Mesothelial cell of epicardium (in vitro differentiated cells): Measurements from ENCODE around the gene GSTCD. TPM values are rescaled to one million over a fixed set of nuclear protein-coding genes. Genes with fewer than 3 reads are reported as not detected.
A peak's percentile ranks its signal among the peaks of the same experiment; 100 is the strongest.

ENCODE experiments used
- DNase-seq, 2 experiments: peaks; one replicate each; pipeline ENCODE4 v3.0.0; 2021; ENCODE audit warnings: low spot score in 2 of 2; ENCODE audit not compliant: unreplicated experiment in 2 of 2
- H3K27ac Mint-ChIP-seq: 2 replicates; pipeline ENCODE4 v1.8.0; 2021; ENCODE audit warnings: mixed read lengths
- H3K27me3 Mint-ChIP-seq: 2 replicates; pipeline ENCODE4 v1.8.0; 2021; ENCODE audit warnings: low read depth, mixed read lengths
- H3K36me3 Mint-ChIP-seq: 2 replicates; pipeline ENCODE4 v1.8.0; 2021; ENCODE audit warnings: mixed read lengths
- H3K4me1 Mint-ChIP-seq: 2 replicates; pipeline ENCODE4 v1.8.0; 2021; ENCODE audit warnings: mixed read lengths
- H3K4me3 Mint-ChIP-seq: 2 replicates; pipeline ENCODE4 v1.8.0; 2021; ENCODE audit warnings: mild to moderate bottlenecking, moderate library complexity, mixed read lengths
- H3K9me3 Mint-ChIP-seq: 2 replicates; pipeline ENCODE4 v1.8.0; 2021; ENCODE audit warnings: mixed read lengths
- total RNA-seq: library from RNA; stranded (reverse); gene quantifications from 3 replicates; pipeline ENCODE4 v1.2.1, GENCODE V29; 2021
- TF ChIP-seq, protein P1 (sequence below): fragments of 200-600 bp; sonication (generic); IDR thresholded peaks from one replicate; pipeline ENCODE4 v1.5.0; 2021; ENCODE audit warnings: antibody characterized with exemption; ENCODE audit not compliant: unreplicated experiment

The GSTCD gene, protein sequence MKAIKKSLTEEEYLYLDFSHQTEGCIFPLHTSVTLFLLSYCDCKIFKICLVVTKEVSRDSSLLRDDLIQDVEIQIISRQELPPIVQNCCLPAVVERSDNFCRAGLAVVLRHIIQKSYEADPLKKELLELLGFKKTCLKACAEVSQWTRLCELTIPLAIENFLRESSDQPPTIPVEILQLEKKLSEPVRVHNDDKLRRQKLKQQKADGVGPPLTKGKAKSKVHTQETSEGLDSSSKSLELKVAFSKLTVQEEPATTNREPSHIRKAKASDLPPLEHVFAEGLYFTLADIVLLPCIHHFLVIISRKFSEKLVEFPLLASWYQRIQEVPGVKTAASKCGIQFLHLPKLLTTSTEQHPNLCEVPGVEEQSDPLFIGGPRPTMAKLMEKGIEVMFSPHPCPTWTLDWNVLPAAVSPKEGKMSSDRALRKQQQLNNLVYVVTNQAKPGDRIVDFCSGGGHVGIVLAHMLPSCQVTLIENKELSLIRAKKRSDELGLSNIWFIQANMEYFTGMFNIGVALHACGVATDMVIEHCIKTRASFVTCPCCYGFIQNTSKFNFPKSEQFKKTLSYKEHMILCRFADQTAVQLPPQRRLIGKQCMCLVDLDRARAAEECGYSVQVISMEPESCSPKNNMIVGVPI
- 20.1 to 20.5 TPM (median 20.3 TPM) in 3 replicates for total RNA-seq

DNA sequence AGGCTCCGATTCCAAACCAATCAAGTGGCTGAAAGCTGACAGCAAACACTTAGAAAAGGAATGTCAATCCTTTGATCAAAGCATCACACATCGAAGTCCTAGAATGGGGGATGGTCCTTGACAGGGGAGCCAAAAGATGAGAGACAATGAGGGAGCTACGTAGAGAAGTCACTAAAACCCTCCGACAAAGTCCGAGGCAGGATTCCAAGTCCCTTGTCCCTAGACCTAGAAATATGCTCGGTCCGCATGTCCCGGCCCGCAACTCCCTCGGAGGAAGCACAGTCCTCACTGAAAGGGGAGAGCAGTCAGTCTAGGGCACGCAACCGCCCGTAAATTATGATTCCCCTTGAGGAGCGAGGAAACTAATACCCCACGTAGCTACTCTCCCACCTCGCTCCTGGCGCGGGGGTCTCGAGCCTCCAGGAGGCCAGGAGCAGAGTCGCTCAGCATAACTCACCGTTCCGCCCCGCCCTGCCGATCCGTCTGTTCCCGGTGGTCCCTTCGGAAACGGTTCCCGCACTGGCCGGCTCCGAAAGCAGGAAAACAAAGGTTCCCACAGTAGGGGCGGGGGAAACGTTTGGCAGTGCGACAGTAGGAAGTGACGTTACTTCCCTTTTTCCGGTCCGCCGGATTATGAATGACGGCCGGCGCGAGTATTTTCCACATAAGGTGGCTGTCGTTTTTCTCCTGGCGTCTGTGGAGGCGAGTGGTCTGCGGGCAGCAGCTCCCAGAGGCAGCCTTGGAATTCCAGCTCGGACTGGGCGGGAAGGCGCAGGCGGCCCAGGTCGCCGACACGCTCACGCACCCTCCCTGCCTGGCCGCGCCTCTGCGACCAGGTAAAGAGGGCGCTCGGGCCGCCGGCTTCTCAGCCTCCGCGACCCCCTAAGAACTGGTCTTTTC is at the start of gene GSTCD, which contains the start of gene INTS12:
Gene GSTCD (plus strand): TSS at position 604 of the 900 bp plus-strand sequence. CDS start 8,830 bp downstream, outside the sequence.
Gene INTS12 (minus strand): TSS at position 509 of the 900 bp plus-strand sequence. CDS start 8,684 bp downstream, outside the sequence.
- Mint-ChIP-seq H3K4me1 (peaks cover 26% of the 10 kb centered on the region), H3K27me3 (no peaks in the 10 kb centered on the region), H3K36me3 (peaks cover 9% of the 10 kb centered on the region), H3K27ac (peak within 1 kb of the TSS; percentile 100), H3K4me3 (peak within 1 kb of the TSS; percentile 99), H3K9me3 (peaks cover 3% of the 10 kb centered on the region)
- peak; percentile 79 to 91 for DNase-seq
- TF ChIP-seq, protein P1, sequence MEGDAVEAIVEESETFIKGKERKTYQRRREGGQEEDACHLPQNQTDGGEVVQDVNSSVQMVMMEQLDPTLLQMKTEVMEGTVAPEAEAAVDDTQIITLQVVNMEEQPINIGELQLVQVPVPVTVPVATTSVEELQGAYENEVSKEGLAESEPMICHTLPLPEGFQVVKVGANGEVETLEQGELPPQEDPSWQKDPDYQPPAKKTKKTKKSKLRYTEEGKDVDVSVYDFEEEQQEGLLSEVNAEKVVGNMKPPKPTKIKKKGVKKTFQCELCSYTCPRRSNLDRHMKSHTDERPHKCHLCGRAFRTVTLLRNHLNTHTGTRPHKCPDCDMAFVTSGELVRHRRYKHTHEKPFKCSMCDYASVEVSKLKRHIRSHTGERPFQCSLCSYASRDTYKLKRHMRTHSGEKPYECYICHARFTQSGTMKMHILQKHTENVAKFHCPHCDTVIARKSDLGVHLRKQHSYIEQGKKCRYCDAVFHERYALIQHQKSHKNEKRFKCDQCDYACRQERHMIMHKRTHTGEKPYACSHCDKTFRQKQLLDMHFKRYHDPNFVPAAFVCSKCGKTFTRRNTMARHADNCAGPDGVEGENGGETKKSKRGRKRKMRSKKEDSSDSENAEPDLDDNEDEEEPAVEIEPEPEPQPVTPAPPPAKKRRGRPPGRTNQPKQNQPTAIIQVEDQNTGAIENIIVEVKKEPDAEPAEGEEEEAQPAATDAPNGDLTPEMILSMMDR: no peak

DNA sequence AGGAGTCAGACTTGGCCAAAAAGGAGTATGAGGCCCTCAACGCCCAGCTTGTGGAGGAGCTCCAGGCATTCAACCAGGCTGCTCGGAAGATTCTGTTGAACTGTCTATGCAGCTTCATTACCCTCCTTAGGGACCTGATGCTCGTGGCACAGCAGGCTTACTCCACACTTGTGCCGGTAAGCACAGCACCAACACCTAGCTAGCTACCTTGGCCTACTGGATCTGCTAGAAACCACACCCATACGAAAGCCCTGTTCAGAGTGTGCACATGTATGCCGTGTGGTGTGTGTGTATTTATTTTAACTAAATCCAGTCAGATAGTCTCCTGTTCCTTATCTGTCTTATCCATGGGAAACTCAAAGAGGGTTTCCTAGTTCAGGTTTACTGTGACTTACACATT is 49.4 kb upstream of the GSTCD start:
- Mint-ChIP-seq H3K4me1 (peaks cover 2% of the 10 kb centered on the region), H3K36me3 (peaks cover 2% of the 10 kb centered on the region), H3K9me3 (peaks cover 3% of the 10 kb centered on the region), H3K27me3 (no peaks in the 10 kb centered on the region), H3K27ac (no peak overlapping the region), H3K4me3 (no peak overlapping the region)
- no peak for DNase-seq
- TF ChIP-seq, protein P1: no peak

DNA sequence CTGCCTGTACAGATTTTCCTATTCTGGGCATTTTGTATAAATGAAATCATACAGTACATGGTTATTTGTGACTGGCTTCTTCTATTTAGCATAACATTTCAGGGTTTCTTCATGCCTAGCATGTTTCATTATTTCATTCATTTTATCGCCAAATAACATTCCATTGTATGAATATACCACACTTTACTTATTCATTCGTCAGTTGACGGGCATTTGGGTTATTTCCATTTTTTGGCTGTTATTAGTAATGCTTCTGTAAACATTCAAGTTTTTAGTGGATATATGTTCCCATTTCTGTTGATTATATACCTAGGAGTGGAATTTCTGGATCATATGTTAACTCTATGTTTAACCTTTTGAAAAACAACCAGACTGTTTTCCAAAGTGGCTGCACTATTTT is 47.6 kb upstream of the GSTCD start:
- Mint-ChIP-seq H3K36me3 (peaks cover 2% of the 10 kb centered on the region), H3K27me3 (no peaks in the 10 kb centered on the region), H3K4me1 (peaks cover 2% of the 10 kb centered on the region), H3K4me3 (no peak overlapping the region), H3K27ac (no peak overlapping the region), H3K9me3 (peaks cover 3% of the 10 kb centered on the region)
- no peak for DNase-seq
- TF ChIP-seq, protein P1: no peak

DNA sequence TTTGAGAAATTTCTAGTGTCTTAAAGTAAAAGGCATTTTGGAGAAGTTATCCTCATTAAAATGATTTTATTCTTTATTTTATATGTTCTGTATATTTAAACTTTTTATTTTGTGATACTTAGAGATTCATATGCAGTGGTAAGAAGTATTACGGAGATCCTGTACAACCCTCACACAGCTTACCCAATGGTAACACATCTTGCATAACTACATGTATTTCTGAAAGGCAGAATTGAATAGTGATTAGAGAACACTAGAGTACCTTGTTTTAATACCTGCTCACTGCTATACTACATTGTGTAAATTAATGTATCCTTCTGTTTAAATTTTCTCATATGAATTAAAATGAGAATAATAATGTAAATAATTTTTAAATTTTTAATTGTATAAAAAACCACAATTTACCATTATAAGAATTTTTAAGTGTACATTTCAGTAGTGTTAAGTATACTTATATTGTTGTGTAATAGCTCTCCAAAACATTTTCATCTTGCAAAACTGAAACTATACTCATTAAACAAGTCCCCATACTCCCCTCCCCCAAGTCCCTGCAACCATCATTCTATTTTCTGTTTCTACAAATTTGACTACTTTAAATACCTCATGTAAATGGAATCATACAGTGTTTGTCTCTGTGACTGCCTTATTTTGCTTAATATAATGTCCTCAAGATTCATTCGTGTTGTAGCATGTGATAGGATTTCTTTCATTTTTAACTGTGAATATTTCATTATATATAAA is 45.5 kb upstream of the GSTCD start:
- Mint-ChIP-seq H3K36me3 (peaks cover 2% of the 10 kb centered on the region), H3K27ac (no peak overlapping the region), H3K4me1 (no peaks in the 10 kb centered on the region), H3K9me3 (peaks cover 3% of the 10 kb centered on the region), H3K4me3 (no peak overlapping the region), H3K27me3 (peaks cover 3% of the 10 kb centered on the region)
- TF ChIP-seq, protein P1: no peak
- no peak for DNase-seq

DNA sequence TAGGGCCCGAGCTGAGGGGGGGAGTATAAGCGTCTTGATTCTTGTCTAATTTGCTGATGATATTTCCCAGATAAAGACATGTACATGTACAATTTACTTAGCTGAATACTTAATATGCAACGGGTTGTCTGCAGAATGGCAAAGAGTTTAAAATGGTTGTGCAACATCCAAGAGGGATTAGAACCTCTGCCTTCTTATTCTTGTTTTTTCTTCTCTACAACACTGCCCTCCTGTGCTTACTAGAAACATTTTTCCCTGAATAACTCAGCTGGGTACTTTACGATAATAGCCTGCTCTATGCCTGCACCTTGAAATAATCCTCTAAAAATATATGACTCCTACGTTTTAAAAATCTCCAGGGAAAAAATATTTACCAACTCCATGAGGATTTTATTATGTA is 41.9 kb upstream of the GSTCD start:
- peaks cover 2% of the 10 kb centered on the region for H3K36me3 Mint-ChIP-seq
- no peaks in the 10 kb centered on the region for H3K4me1 Mint-ChIP-seq
- no peak overlapping the region for H3K27ac Mint-ChIP-seq
- no peak for DNase-seq
- H3K4me3 Mint-ChIP-seq: no peak overlapping the region
- TF ChIP-seq, protein P1: no peak
- H3K27me3 Mint-ChIP-seq: peaks cover 9% of the 10 kb centered on the region
- peaks cover 3% of the 10 kb centered on the region for H3K9me3 Mint-ChIP-seq
